Liver (tissue), 3 donors: ENCODE results near the gene OAS2.

Experiments
- EGR1 ChIP-seq, 2 donors: IDR thresholded peaks; 2 replicates each; pipeline ENCODE4 v1.6.1; 2016 to 2018; ENCODE audit warnings: antibody characterized with exemption in 2 of 2, low read depth in 2 of 2
- FOXA1 ChIP-seq: IDR thresholded peaks from 2 replicates; pipeline ENCODE4 v1.6.1; 2016; ENCODE audit warnings: antibody characterized with exemption
- GABPA ChIP-seq, 2 donors: IDR thresholded peaks in 1 of 2; conservative IDR thresholded peaks in 1 of 2; 2 replicates each; pipeline ENCODE4 v1.6.1; 2016; ENCODE audit warnings: antibody characterized with exemption in 2 of 2, mild to moderate bottlenecking in 1 of 2, moderate library complexity in 1 of 2
- JUND ChIP-seq, 2 donors: IDR thresholded peaks; 2 replicates each; pipeline ENCODE4 v1.6.1; 2016; ENCODE audit warnings: antibody characterized with exemption in 2 of 2
- RAD21 ChIP-seq, 2 donors: IDR thresholded peaks; 2 replicates each; pipeline ENCODE4 v1.6.1; 2016; ENCODE audit warnings: antibody characterized with exemption in 2 of 2, mild to moderate bottlenecking in 2 of 2
- TF ChIP-seq, protein P1 (sequence below): fragments of 150-350 bp; IDR thresholded peaks from 2 replicates; pipeline ENCODE4 v1.5.1; 2017; ENCODE audit warnings: improper control_type of control experiment, low read depth, low read length; ENCODE audit not compliant: missing input control
- TF ChIP-seq, protein P2 (sequence below): IDR thresholded peaks from 2 replicates; pipeline ENCODE4 v1.6.1; 2016; ENCODE audit warnings: antibody characterized with exemption
- TF ChIP-seq, protein P3 (sequence below): IDR thresholded peaks from 2 replicates; pipeline ENCODE4 v1.6.1; 2016; ENCODE audit warnings: antibody characterized with exemption
- TF ChIP-seq, protein P4 (sequence below): IDR thresholded peaks from 2 replicates; pipeline ENCODE4 v1.6.1; 2016; ENCODE audit warnings: antibody characterized with exemption
- TF ChIP-seq, protein P5 (sequence below): IDR thresholded peaks from 2 replicates; pipeline ENCODE4 v1.6.1; 2016; ENCODE audit warnings: antibody characterized with exemption, mild to moderate bottlenecking
- donor health status: healthy.
- donor health status: healthy.

DNA sequence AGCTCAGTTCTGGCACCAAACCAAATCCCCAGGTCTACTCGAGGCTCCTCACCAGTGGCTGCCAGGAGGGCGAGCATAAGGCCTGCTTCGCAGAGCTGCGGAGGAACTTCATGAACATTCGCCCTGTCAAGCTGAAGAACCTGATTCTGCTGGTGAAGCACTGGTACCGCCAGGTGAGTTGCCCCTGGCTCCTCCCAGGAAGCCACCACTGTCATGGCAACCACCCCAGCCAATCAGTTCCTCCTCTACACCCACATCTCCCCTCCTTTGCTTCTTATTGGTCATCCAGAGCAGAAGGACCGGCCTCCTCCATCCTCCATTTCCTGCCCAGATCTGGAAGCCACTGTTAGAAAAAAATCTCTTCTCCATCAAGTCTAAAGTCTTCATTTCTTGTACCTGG, 17.2 kb upstream of the OAS2 start:
- TF ChIP-seq, protein P1, sequence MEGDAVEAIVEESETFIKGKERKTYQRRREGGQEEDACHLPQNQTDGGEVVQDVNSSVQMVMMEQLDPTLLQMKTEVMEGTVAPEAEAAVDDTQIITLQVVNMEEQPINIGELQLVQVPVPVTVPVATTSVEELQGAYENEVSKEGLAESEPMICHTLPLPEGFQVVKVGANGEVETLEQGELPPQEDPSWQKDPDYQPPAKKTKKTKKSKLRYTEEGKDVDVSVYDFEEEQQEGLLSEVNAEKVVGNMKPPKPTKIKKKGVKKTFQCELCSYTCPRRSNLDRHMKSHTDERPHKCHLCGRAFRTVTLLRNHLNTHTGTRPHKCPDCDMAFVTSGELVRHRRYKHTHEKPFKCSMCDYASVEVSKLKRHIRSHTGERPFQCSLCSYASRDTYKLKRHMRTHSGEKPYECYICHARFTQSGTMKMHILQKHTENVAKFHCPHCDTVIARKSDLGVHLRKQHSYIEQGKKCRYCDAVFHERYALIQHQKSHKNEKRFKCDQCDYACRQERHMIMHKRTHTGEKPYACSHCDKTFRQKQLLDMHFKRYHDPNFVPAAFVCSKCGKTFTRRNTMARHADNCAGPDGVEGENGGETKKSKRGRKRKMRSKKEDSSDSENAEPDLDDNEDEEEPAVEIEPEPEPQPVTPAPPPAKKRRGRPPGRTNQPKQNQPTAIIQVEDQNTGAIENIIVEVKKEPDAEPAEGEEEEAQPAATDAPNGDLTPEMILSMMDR = no peak
- TF ChIP-seq, protein P2, sequence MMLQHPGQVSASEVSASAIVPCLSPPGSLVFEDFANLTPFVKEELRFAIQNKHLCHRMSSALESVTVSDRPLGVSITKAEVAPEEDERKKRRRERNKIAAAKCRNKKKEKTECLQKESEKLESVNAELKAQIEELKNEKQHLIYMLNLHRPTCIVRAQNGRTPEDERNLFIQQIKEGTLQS = no peak
- TF ChIP-seq, protein P3, sequence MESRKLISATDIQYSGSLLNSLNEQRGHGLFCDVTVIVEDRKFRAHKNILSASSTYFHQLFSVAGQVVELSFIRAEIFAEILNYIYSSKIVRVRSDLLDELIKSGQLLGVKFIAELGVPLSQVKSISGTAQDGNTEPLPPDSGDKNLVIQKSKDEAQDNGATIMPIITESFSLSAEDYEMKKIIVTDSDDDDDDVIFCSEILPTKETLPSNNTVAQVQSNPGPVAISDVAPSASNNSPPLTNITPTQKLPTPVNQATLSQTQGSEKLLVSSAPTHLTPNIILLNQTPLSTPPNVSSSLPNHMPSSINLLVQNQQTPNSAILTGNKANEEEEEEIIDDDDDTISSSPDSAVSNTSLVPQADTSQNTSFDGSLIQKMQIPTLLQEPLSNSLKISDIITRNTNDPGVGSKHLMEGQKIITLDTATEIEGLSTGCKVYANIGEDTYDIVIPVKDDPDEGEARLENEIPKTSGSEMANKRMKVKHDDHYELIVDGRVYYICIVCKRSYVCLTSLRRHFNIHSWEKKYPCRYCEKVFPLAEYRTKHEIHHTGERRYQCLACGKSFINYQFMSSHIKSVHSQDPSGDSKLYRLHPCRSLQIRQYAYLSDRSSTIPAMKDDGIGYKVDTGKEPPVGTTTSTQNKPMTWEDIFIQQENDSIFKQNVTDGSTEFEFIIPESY = no peak
- TF ChIP-seq, protein P4, sequence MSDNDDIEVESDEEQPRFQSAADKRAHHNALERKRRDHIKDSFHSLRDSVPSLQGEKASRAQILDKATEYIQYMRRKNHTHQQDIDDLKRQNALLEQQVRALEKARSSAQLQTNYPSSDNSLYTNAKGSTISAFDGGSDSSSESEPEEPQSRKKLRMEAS = no peak
- TF ChIP-seq JUND (IDR thresholded peaks at IDR 0.05) (no peak), FOXA1 (no peak), RAD21 (IDR thresholded peaks at IDR 0.05) (no peak), GABPA (IDR thresholded peaks at IDR 0.05 in 1 of 2, conservative IDR thresholded peaks at IDR 0.05 in 1 of 2) (no peak), EGR1 (IDR thresholded peaks at IDR 0.05; ENCODE audit: low read depth in 2 of 2) (no peak)
- TF ChIP-seq, protein P5, sequence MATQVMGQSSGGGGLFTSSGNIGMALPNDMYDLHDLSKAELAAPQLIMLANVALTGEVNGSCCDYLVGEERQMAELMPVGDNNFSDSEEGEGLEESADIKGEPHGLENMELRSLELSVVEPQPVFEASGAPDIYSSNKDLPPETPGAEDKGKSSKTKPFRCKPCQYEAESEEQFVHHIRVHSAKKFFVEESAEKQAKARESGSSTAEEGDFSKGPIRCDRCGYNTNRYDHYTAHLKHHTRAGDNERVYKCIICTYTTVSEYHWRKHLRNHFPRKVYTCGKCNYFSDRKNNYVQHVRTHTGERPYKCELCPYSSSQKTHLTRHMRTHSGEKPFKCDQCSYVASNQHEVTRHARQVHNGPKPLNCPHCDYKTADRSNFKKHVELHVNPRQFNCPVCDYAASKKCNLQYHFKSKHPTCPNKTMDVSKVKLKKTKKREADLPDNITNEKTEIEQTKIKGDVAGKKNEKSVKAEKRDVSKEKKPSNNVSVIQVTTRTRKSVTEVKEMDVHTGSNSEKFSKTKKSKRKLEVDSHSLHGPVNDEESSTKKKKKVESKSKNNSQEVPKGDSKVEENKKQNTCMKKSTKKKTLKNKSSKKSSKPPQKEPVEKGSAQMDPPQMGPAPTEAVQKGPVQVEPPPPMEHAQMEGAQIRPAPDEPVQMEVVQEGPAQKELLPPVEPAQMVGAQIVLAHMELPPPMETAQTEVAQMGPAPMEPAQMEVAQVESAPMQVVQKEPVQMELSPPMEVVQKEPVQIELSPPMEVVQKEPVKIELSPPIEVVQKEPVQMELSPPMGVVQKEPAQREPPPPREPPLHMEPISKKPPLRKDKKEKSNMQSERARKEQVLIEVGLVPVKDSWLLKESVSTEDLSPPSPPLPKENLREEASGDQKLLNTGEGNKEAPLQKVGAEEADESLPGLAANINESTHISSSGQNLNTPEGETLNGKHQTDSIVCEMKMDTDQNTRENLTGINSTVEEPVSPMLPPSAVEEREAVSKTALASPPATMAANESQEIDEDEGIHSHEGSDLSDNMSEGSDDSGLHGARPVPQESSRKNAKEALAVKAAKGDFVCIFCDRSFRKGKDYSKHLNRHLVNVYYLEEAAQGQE = no peak
